ENCODE data around the gene ALK. TPM values are rescaled to one million over a fixed set of nuclear protein-coding genes. Genes with fewer than 3 reads are reported as not detected.

ALK gene
- total RNA-seq, 1 donor from 2014 or later, result 0.10 TPM

DNA sequence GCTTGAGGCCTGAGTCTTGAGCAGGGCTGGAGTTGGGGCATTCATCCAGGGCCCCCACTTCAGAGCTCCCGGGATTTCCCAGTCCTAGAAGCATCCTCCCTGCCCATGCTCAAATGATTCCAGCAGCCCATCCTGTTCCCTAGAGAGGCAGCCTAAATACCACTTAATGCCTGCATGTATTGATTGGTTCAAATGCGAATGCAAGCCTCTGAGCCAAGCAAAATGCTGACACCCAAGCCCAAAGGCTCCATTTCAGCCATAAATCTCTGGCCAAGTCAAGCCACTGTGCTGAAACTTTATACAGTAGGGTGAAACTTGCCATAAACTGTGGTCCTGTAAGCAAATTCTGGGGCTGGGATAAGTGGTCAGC lies 526.4 kb downstream of the ALK start:
- no peak for DNase-seq

DNA sequence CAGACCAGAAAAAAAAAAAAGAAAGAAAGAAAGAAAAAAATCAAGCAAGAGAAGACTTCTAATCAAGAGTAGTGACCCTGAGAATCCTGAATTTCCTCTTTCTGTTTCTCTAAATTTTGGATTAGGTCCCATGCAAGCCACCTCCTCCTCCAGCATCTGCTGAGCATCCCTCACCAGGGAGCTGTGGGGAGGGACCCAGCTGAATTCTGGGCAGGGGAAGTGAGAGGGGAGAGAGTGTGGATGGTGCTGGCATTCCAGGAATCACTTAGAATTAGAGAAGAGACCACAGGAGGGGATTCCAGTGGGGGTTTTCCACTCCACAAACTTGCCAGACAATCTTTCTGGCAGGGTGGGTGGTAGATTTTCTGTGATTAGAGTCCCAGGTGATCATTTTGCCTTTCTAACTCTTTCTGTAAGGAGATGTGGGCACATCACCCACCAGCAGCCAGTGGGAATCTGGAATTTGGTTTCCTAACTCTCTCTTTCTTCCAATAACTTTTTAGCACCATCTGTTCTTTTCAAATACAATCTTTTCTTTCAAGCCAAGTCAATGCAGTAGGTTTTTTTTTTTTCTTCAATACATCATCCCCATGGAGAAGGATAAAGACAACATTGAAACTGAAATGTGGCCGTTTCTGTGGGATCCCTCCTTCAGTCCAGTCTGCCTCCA lies 526.9 kb downstream of the ALK start:
- no peak for DNase-seq

DNA sequence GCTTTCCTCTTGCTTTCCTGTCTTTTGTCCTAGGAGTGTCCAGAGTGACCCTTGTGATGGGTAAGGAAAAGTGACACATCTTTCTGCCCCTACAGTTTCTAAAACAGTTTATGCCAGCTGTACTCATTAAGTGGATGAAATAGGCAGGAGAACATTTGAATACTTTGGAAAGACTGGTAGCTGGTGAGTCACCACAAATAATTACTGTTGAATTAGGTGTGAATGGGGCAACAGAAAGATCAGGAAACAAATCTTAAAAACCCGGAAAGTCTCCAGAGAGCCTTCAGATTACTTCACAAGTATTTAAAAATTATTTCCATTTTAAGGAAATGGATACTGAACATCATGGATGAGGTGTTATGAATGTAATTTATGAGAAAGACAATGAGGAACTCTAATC lies 527.7 kb downstream of the ALK start:
- no peak for DNase-seq

DNA sequence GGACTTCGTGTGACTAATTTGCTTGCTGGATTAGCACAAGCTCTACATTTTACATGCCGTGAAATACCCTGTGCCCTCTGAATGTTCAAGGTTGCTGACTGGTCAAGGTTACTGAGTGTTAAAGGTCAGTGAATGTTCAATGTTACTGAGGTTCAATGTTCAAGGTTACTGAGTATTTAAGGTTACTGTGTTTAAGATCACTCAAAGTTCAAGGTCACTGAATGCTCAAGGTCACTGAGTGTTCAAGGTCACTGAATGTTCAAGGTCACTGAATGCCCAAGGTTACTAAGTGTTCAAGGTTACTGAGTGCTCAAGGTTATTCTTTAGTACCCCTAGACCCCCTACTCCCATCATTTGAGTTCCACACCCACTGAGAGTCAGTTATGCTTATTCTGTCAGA lies 528.6 kb downstream of the ALK start:
- DNase-seq, result no peak

DNA sequence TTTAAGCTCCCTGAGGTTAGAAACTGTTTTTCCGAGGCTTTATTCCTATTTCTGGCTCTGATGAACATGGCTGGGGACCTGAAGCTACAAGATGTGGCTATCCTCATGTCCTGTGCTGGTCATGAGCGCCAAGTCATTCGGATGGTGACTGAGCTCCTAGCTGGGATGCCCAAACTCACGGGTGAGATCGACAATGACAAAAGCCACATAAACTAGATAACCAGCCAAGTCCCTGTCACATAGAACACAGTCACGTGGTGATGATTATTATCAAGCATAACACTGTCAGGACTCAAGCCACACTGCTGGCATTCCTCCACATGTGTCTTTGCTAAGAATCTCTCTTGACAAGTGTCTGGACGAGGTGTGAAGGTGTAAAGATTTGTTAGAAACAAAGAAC lies 531.2 kb downstream of the ALK start:
- DNase-seq, result no peak

DNA sequence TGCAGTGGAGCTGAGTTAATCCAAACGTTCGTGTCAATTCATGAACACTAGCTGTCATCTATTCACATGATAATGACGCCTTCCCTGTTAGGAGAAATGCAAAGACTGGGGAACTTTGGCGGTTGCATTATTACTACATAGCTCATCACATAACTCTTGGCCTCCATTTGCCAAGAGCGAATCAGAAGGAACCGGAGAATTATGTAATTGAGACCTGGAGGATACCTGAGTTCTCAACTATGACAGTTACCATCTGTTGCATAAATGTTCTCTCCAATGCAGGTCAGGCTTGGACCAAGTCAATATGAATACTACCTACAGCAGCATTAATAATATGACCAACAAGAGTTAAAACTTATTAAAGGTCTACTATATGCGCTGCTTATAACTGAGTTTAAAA lies 531.7 kb downstream of the ALK start:
- no peak for DNase-seq

DNA sequence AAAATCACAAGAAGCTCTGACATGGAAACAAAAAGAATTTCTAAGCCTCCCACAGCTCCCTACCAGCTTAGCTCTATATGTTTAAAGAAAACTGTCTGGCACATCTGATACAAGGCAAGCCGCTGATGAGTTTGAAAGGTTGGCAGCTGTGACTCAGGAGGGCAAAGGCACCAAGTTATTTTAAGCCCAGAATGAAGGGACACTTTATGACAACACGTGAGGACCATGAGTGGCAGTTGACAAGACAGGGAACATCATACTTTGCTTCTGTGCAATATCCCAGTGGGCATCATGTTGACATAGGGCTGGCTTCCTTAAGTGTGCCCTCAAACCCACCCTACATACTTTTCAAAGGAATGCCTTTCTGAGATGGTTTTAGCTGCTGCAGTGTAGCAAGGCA lies 533.3 kb downstream of the ALK start:
- no peak for DNase-seq

DNA sequence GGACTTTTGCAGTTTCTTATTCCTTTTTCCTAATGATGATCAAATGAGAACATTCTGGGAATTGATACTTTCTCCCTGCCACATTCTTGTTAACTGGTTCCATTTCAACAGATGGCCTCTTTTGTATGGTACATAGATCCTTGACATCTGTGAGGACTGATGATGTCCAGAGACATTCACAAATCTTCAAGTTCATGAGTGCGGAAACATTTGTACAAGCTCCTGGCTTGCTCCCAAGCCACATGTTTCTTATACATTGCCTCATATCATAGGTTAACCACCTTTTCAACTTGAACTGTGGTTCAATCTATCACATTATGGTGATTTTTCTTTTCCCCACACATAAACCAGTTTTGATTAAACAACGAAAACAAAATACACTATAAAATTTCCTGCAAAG lies 538.9 kb downstream of the ALK start:
- no peak for DNase-seq

DNA sequence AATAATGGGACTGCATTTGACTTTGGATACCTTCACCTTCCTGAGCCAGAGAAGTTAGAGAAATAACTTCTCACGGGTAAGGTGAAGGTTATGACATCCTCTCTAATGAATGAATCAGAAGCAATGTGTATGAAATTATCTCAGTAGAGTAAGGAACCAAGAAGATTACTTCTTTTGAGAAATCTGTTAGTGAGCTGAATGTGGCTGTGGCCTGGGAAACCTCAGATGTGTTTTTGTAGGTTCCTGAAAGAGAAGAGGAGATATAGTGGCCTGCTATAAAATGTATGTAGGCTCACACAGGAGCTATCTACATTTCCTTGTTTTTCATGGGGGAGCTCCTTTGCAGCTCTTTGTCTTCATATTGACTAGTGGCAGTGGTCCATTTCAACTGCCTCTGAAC lies 543.6 kb downstream of the ALK start:
- no peak for DNase-seq

DNA sequence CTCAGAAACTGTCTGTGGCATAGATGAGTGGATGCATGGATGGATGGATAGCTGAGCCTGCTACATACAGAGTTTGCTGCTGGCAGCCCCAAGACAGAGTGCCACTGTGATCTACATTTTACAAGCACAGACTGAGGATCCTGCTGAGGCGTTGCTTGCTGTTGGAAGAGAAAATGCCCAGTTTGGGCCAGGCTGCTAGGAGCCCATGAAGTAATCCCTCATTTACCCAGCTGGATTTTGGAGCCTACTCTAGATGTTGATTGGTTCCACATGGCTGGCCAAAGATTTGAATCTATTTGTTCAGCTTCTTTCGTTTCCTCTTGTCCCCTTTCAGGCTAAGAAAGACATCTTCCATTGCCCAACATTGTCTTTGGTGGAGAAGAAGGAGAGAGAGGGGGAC lies 544.8 kb downstream of the ALK start:
- DNase-seq, result no peak

DNA sequence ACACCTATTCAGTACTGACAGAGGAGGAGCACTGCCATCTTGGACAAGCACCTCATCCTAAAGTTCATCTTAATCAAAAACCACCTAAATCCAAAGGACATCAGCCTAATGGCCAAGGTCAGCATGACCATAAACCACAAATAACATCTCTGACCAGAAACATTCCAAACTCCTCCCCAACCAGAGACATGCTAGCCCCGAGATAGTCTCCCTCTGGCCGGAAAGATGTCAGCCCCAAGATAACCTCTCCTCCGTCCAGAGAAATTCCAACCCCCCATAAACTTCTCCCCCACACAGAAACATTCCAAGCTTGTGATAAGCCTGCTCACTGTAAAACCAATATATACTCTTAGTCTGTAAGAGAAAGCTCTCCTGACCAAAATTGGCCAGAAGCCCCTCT lies 545.5 kb downstream of the ALK start:
- no peak for DNase-seq

DNA sequence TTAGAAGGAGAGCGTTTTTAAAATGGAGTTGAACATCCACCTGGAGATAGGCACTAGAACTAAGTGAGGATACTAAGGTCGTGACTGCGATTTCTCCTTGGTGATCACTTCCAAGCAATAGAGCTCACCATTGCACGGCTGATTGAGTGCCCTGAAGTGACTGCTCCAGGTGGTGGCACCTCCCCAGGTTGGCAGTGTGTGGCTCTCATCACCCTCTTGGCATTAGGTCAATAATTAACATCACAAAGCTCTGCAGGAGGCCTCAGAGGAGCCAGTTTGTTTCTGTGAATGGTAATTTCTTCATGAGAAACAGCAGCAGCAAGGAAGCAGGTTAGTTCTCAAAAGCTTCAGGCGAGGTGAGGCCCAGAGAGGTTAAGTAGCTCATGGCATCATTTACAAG lies 546.6 kb downstream of the ALK start:
- DNase-seq, result no peak

DNA sequence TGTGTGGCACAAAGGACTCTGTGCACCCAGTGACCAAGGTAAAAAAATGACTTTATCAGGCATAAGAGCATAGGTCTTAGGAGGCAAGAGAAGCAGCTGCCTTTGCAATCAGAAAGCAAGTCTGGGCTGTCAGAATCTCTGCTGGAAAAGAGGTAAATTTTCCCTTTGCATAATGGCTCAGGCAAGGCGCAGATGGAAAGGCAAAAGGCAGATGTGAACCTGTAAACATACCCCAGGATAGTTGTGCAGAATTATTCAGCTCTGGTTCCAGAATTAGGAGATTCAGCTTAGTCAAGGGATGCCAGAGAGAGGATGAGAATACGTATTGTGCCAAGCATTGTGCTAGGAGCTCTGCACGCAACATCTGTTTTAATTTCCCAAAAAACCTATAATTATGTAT lies 547.5 kb downstream of the ALK start:
- no peak for DNase-seq

DNA sequence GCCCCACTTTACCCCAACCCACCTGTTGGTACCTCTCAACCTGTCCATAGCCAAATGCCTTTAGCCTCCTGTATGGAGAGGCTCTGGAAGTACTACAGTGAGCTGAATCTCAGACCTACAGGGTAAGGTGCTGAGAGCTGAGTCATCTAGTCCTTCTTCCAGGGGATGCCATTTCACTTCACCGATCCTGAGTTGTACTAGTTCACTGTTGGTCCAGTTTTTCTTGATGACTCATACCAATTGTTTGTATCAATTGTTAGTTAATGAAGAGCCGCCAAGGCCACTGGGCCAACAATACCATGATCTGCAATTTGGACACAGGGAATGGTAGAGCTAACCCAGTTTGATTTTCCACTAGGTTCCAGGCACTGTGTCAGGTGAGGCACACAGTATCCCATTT lies 549.2 kb downstream of the ALK start:
- DNase-seq, result no peak

DNA sequence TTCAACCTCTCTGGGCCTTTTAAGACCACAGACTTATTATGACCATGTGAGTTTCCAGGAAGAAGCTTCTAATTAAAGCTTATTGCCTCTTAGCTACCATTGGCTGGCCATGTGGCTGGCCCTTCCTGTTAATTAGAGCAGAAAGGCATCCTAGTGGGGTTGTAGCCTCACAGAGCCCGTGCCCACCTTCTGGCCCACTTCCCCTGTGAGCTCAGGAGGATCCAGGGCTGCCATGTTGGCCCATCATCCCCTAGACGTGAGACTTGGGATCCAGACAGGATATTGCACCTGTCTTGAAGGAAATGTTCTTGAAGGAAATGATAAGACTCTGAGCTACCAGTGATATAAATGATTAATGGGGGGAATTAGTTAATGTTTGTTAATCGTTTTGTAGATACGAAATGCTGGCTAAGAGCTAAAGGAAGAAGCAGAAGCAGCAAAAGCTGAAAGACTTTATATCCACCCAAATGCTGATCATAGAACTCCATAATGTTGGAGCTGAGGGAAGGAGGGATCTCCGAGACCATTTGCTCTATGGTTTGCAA lies 550.7 kb downstream of the ALK start:
- no peak for DNase-seq

DNA sequence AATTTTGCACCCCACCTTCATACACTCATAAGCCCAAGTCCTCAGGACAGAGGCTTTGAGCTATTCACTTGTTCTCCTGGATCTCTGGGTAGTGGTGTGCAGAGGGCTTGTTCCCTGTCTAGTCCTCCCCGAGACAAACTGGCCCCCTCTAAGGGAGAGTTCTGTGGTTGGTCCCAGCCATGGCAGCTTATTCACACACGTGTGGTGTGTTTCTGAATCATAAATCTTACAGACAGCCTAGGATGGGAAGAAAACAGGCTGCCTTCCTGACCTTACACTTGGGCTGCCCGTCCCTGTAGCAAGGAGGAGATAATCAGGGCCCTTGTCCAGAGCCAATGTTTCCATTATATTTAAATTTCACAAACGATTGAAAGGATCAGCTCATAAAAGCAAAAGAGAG lies 551.2 kb downstream of the ALK start:
- no peak for DNase-seq

DNA sequence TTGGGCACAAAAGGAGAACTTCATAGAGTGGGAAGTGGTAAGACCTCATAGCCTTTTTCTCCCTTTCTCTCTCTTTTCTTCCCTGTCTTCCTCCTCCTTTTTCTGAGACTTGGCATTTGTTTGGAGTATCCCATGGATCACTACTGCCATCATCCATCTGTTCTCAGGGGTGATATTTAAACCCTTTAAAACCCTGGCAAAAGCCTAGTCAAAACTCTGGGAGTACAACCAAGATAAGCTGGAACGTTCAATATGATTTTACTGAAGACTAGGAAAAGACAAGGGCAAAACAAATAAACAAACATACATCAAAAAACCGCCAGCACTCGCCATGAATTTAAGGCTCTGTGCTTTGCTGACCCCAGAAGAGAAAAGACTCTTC lies 552.7 kb downstream of the ALK start:
- DNase-seq, result no peak

DNA sequence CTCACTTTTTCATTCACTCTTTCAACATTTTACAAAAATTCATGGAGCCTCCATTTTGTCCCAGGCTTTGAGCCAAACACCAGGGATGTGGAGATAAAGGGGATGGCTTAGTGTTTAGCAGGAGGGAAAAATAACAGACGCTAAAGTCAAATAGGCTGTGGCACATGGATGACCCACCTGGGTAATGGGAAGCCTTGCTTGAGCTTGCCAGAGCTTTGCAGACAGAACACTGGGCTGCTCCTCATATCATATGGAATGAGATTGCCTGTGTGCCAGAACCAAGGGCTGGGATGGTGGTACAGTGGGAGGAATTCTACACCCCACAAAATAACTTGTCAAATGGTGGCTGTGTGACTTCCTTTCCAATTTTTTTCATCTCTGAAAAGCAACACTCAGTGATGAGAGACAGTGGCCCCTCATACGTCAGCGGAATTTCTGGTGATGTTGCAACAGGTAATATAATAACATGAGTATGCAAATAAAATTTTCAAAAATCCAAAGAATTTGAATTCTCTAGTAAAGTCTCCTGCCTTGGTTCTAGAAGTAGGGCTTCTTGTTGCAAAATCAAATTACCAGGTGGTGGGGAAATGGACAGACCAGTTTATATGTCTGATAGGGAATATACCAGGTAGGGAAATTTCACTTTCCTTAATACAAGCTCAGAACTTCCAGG lies 553.3 kb downstream of the ALK start:
- DNase-seq, result no peak

DNA sequence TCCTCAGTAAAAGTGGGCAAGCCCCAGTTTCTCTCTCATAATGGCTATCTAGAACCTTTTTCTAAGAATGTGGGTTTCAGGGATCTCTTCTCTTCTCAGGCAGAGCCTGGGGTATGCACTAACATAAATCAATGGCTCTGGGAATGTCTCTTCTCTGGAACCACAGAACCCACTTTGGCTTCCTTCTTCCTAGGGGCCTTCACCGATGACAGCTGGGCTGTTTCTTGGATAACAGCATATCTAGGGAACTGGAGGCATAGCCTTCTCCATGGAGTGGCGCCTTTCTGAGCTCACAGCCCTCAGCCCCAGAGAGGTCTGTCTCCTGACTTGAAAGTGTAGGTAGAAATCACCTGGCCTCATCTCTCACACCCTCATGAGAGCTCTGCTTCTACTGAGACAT lies 558.3 kb downstream of the ALK start:
- DNase-seq, result no peak

DNA sequence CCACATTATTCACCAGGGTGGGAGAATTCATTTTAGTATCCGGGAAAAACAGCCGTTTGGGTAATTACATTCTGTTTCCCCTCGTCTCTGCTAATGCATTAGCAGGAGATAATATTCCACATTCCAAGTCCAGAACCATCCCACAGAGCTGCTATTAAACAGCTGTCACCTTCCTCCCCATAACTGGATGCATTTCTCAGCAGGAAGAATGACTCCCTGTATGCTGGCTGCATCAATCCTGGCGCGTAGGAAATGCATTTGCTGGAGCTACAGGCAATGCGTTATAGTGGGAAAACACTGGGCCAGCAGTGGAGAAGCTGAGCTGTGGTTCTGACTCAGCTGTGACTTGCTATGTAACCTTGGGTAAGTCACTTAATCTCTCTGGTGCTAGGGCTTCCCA lies 560.2 kb downstream of the ALK start:
- DNase-seq, result no peak

DNA sequence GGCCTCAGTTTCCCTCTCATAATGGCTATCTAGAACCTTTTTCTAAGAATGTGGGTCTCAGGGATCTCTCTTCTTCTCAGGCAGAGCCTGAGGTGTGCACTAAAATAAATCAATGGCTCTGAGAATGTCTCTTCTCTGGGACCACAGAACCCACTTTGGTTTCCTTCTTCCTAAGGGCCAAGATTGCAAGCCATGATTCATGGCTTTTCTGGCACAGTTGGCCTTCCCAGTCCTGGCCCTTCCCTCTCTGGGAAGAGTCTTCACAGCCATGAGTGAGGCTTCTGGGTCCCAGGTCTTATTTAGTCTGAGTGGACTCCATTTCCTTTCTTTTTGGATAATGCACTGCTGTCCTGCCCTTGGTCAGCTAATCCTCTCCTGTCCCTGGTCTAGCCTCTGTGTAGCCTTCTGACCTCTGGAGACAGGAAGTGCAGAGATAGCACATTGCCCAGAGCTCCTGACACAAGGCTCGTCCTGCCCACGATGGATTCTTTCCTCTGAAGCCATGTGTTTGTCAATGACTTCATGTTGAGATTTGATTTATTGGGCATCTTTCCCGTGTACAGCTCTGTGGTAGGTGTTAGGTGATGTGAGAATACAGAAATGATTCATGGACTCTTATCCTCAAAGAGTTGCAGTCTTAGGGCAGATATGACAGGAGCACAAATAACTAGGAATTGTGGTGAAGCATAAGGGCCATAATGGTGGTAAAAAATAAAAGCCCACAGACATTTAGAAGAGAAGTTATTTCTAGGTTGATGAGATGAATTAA lies 561.2 kb downstream of the ALK start:
- no peak for DNase-seq

DNA sequence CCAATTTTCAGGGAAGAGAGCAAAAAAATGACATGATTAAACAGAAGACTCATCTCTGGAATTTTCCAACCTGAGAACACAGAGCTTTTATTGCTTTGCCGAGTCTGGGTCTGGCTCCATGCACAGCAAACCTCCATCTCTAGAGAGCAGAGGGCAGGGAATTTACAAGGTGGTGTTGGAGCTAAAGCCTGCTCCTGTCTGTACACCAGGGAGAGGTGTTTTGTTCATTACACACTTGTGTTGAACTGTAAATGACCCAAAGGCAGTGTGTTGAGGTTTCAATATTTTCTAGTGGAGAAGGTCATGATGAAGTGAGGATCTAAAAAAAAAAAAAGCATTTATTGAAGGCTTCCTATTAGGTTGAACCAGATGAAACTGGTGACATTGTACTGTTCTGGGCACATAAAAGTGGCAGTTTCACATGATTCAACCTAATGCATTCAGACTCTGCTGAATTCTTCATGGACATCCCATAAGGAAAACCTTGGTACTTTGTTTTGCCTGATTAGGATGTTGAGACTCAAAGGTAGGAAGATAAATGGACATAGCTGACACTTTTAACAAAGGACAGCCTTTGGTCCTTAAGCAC lies 567.9 kb downstream of the ALK start:
- no peak for DNase-seq

DNA sequence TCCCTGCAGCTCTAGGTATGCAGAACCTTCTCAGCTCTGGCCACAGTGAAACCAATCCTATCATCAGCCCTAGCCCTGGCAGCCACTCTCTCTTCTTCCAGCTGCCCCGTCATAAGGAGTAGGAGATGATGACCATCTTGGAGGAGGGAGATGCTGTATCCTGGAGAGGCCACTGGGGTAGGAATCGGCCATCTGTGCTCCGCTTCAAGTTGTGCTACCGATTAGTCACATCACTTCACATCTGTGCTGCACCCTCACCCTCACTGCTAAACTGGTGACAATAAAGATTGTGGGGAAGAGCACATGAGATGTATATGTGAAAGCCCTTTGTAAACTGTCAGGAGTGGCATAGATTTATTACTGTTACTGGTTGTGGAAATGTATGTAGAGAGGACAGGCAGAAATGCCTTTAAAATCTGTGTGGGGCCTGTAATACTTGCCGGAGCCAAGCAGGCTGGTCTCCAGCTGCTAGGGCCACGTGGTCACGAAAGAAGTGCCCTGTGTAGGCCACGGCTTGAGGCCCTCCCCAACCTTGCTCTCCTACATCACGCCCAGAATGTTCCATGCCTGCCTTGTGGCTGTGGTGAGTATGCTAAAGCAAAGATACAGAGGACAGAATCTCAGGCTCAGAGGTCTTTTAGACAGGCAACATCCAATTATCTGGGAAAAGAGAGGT lies 569.3 kb downstream of the ALK start:
- peak; percentile 7 for DNase-seq
